ENCODE results near the gene SECISBP2L.

The SECISBP2L gene

GRCh38 chr15:48992096-48992495, 54.1 kb downstream of the SECISBP2L start:
- no peak overlapping the region for H3K9ac ChIP-seq (ENCODE audit: low read length)
- no peaks in the 10 kb centered on the region for H3K27me3 ChIP-seq (replicated peaks; ENCODE audit: insufficient read depth, low read length)
- H3K4me2 ChIP-seq (ENCODE audit: low read depth, low read length), result no peak overlapping the region
- H2AFZ ChIP-seq (ENCODE audit: low read length), result no peak overlapping the region
- H3K36me3 ChIP-seq (replicated peaks; ENCODE audit: insufficient read depth, low read length), result no peaks in the 10 kb centered on the region; the same call in 1 of the 2 replicates
- no peaks in the 10 kb centered on the region for H4K20me1 ChIP-seq (ENCODE audit: insufficient read depth, low read length)
- no peak overlapping the region for H3K27ac ChIP-seq (ENCODE audit: low read length)
- H3K9me2 ChIP-seq (replicated peaks; ENCODE audit: insufficient read depth, low read length), result no peaks in the 10 kb centered on the region
- no peaks in the 10 kb centered on the region for H3K9me3 ChIP-seq (replicated peaks; ENCODE audit: insufficient read depth, low read length)
- H3F3A ChIP-seq (ENCODE audit: insufficient read depth, low read length), result no peaks in the 10 kb centered on the region
- H3K4me1 ChIP-seq (ENCODE audit: low read length), result no peaks in the 10 kb centered on the region
- DNase-seq, result no peak
- no peak for TF ChIP-seq CTCF (IDR thresholded peaks at IDR 0.05; ENCODE audit: low read length)
- TF ChIP-seq EZH2 (optimal IDR thresholded peaks at IDR 0.05; ENCODE audit: low read depth, low read length), result no peak
- TF ChIP-seq EZH2phosphoT487 (IDR thresholded peaks at IDR 0.05; ENCODE audit: low read length), result no peak
- H3K79me2 ChIP-seq (ENCODE audit: low read length), result no peaks in the 10 kb centered on the region
- no peak overlapping the region for H3K4me3 ChIP-seq (ENCODE audit: low read length)

DNA sequence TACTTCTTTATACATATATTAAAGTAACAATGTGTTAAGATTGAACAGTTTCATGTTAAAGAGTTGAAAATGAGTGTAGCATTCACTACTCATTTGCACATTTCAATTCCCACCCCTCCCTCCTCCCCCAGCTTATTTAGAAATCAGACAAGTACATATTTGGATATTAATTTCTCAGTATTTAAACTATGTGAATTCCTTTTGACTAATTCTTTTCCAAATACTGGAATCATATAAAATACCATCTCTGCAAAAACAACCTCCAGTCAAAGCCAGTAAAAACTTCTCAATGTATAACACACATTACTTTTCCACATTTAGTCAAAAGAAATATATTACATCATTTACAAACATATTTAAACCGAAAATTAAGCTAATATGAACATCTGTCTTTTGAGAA, 57.1 kb downstream of the SECISBP2L start:
- H3K27me3 ChIP-seq (replicated peaks; ENCODE audit: insufficient read depth, low read length), result no peaks in the 10 kb centered on the region
- H2AFZ ChIP-seq (ENCODE audit: low read length), result no peak overlapping the region
- TF ChIP-seq CTCF (IDR thresholded peaks at IDR 0.05; ENCODE audit: low read length) (no peak), EZH2phosphoT487 (IDR thresholded peaks at IDR 0.05; ENCODE audit: low read length) (no peak), EZH2 (optimal IDR thresholded peaks at IDR 0.05; ENCODE audit: low read depth, low read length) (no peak)
- H3K36me3 ChIP-seq (replicated peaks; ENCODE audit: insufficient read depth, low read length), result no peaks in the 10 kb centered on the region
- H3K79me2 ChIP-seq (ENCODE audit: low read length), result no peaks in the 10 kb centered on the region
- H3K9ac ChIP-seq (ENCODE audit: low read length), result no peak overlapping the region
- H3F3A ChIP-seq (ENCODE audit: insufficient read depth, low read length), result no peaks in the 10 kb centered on the region
- no peak overlapping the region for H3K4me3 ChIP-seq (ENCODE audit: low read length)
- no peaks in the 10 kb centered on the region for H3K4me1 ChIP-seq (ENCODE audit: low read length)
- H3K9me3 ChIP-seq (replicated peaks; ENCODE audit: insufficient read depth, low read length), result no peaks in the 10 kb centered on the region
- no peak overlapping the region for H3K4me2 ChIP-seq (ENCODE audit: low read depth, low read length)
- H3K9me2 ChIP-seq (replicated peaks; ENCODE audit: insufficient read depth, low read length), result no peaks in the 10 kb centered on the region
- H4K20me1 ChIP-seq (ENCODE audit: insufficient read depth, low read length), result no peaks in the 10 kb centered on the region
- no peak for DNase-seq
- H3K27ac ChIP-seq (ENCODE audit: low read length), result no peak overlapping the region

DNA sequence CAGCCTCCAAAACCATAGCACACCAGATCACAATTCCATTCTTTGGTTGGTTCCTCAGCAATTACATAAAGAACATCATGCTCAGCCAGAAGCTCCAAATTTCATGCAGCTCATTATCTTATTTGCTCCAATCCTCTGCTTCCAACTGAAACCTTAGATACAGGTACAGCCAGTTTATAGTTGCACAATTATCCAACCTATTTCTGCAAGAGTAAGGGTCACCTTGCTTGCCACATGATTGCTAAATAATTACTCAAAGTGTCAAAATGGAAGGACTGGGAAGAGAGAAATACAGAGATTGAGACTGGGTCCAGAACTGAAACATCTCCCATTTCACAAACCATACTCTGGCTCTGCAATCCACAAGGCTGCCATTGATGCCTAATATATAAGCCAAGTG, 59.1 kb downstream of the SECISBP2L start:
- Histone ChIP-seq H2AFZ (ENCODE audit: low read length) (no peak overlapping the region), H3K9ac (ENCODE audit: low read length) (no peak overlapping the region), H3K27me3 (replicated peaks; ENCODE audit: insufficient read depth, low read length) (no peaks in the 10 kb centered on the region), H3K4me1 (ENCODE audit: low read length) (no peaks in the 10 kb centered on the region), H4K20me1 (ENCODE audit: insufficient read depth, low read length) (no peaks in the 10 kb centered on the region), H3K79me2 (ENCODE audit: low read length) (no peaks in the 10 kb centered on the region), H3K4me2 (ENCODE audit: low read depth, low read length) (no peak overlapping the region), H3K9me2 (replicated peaks; ENCODE audit: insufficient read depth, low read length) (no peaks in the 10 kb centered on the region), H3K4me3 (ENCODE audit: low read length) (no peak overlapping the region), H3K27ac (ENCODE audit: low read length) (no peak overlapping the region), H3F3A (ENCODE audit: insufficient read depth, low read length) (no peaks in the 10 kb centered on the region), H3K36me3 (replicated peaks; ENCODE audit: insufficient read depth, low read length) (no peaks in the 10 kb centered on the region), H3K9me3 (replicated peaks; ENCODE audit: insufficient read depth, low read length) (no peaks in the 10 kb centered on the region)
- DNase-seq, result no peak
- TF ChIP-seq EZH2phosphoT487 (IDR thresholded peaks at IDR 0.05; ENCODE audit: low read length) (no peak), CTCF (IDR thresholded peaks at IDR 0.05; ENCODE audit: low read length) (no peak), EZH2 (optimal IDR thresholded peaks at IDR 0.05; ENCODE audit: low read depth, low read length) (no peak)
